HCT116 (cell line): ENCODE data around the gene SLC34A3.

Experiments used
- CEBPB ChIP-seq: IDR thresholded peaks from 2 replicates; pipeline ENCODE4 v1.6.1; 2012; ENCODE audit warnings: low read depth
- EZH2 ChIP-seq: fragments of 200-600 bp; sonication (generic); IDR thresholded peaks from 2 replicates; pipeline ENCODE4 v1.6.1; 2017; ENCODE audit warnings: antibody characterized with exemption, mixed run types
- POLR2A ChIP-seq: IDR thresholded peaks from 2 replicates; pipeline ENCODE4 v1.7.0; 2011; ENCODE audit warnings: borderline replicate concordance; ENCODE audit not compliant: insufficient read depth, insufficient read length; ENCODE audit errors: extremely low read depth
- POLR2AphosphoS5 ChIP-seq: IDR thresholded peaks from 2 replicates; pipeline ENCODE4 v1.6.1; 2011; ENCODE audit warnings: mild to moderate bottlenecking, low read depth, low read length, moderate library complexity
- SIN3A ChIP-seq: IDR thresholded peaks from 2 replicates; pipeline ENCODE4 v1.6.1; 2012; ENCODE audit warnings: low read depth
- TCF7L2 ChIP-seq: IDR thresholded peaks from 2 replicates; pipeline ENCODE4 v1.7.0; 2011; ENCODE audit warnings: borderline replicate concordance, inconsistent platforms; ENCODE audit not compliant: insufficient read depth, insufficient read length; ENCODE audit errors: extremely low read depth
- TF ChIP-seq, protein P1 (sequence below), 3 experiments: fragments of 200-600 bp in 1 of 3; sonication (generic) in 1 of 3; IDR thresholded peaks in 2 of 3; conservative IDR thresholded peaks in 1 of 3; 2 replicates each; pipeline ENCODE4 v1.5.1; 2012 to 2017; ENCODE audit warnings: low read depth in 2 of 3, low read length in 2 of 3, antibody characterized with exemption in 1 of 3, borderline replicate concordance in 1 of 3, control low read depth in 1 of 3, mild to moderate bottlenecking in 1 of 3, mixed read lengths in 1 of 3, mixed run types in 1 of 3, moderate library complexity in 1 of 3; ENCODE audit not compliant: insufficient read depth in 1 of 3
- TF ChIP-seq, protein P2 (sequence below): IDR thresholded peaks from 2 replicates; pipeline ENCODE4 v1.6.1; 2012

- TF ChIP-seq, protein P1, sequence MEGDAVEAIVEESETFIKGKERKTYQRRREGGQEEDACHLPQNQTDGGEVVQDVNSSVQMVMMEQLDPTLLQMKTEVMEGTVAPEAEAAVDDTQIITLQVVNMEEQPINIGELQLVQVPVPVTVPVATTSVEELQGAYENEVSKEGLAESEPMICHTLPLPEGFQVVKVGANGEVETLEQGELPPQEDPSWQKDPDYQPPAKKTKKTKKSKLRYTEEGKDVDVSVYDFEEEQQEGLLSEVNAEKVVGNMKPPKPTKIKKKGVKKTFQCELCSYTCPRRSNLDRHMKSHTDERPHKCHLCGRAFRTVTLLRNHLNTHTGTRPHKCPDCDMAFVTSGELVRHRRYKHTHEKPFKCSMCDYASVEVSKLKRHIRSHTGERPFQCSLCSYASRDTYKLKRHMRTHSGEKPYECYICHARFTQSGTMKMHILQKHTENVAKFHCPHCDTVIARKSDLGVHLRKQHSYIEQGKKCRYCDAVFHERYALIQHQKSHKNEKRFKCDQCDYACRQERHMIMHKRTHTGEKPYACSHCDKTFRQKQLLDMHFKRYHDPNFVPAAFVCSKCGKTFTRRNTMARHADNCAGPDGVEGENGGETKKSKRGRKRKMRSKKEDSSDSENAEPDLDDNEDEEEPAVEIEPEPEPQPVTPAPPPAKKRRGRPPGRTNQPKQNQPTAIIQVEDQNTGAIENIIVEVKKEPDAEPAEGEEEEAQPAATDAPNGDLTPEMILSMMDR (IDR thresholded peaks at IDR 0.05 in 2 of 3, conservative IDR thresholded peaks at IDR 0.05 in 1 of 3; ENCODE audit: borderline replicate concordance in 1 of 3, insufficient read depth in 1 of 3, low read depth in 2 of 3, low read length in 2 of 3), result no peak
- TF ChIP-seq EZH2 (no peak), POLR2AphosphoS5 (no peak), SIN3A (no peak), CEBPB (no peak), POLR2A (no peak), TCF7L2 (no peak)
- TF ChIP-seq, protein P2, sequence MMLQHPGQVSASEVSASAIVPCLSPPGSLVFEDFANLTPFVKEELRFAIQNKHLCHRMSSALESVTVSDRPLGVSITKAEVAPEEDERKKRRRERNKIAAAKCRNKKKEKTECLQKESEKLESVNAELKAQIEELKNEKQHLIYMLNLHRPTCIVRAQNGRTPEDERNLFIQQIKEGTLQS, result no peak
Measured at GRCh38 chr9:137273095-137273490, 42.4 kb downstream of the SLC34A3 start.
